ENCODE measurements around the gene AOC1. TPM values are rescaled to one million over a fixed set of nuclear protein-coding genes. Genes with fewer than 3 reads are reported as not detected.

The AOC1 gene
- total and polyA plus RNA-seq, 2 donors: 1.3 to 3.5 TPM

- Histone ChIP-seq H3K27me3 (ENCODE audit: control insufficient read depth in 2 of 2, insufficient read depth in 1 of 2, low read length in 1 of 2) (peaks cover 0 to 2% of the 10 kb centered on the region in 2 donors), H3K9me3 (ENCODE audit: control insufficient read depth in 2 of 2, insufficient read depth in 1 of 2, low read length in 1 of 2) (peaks cover 0 to 3% of the 10 kb centered on the region in 2 donors), H3K4me3 (ENCODE audit: low read length in 2 of 2) (no peak overlapping the region), H3K36me3 (ENCODE audit: control insufficient read depth in 2 of 2, insufficient read depth in 2 of 2, low read length in 1 of 2) (no peaks in the 10 kb centered on the region), H3K4me1 (ENCODE audit: control insufficient read depth in 2 of 2, insufficient read depth in 2 of 2, low read length in 2 of 2) (no peaks in the 10 kb centered on the region), H3K27ac (ENCODE audit: low read depth in 1 of 2, low read length in 1 of 2) (no peak overlapping the region)
- WGBS: 93% methylated on average over 7 of the region's 7 CpGs
- DNase-seq (ENCODE audit: low read depth in 6 of 9, low spot score in 9 of 9): no peak
Observed at GRCh38 chr7:150814328-150815001, 37.9 kb upstream of the AOC1 start.

GRCh38 chr7:150818971-150819370 lies 33.3 kb upstream of the AOC1 start:
- H3K36me3 ChIP-seq (ENCODE audit: control insufficient read depth in 2 of 2, insufficient read depth in 2 of 2, low read length in 1 of 2): no peaks in the 10 kb centered on the region
- WGBS: 99% methylated on average over 2 of the region's 2 CpGs

GRCh38 chr7:150820148-150820547 lies 32.2 kb upstream of the AOC1 start:
- H3K9me3 ChIP-seq (ENCODE audit: control insufficient read depth in 2 of 2, insufficient read depth in 1 of 2, low read length in 1 of 2): peaks cover 0 to 6% of the 10 kb centered on the region in 2 donors
- H3K36me3 ChIP-seq (ENCODE audit: control insufficient read depth in 2 of 2, insufficient read depth in 2 of 2, low read length in 1 of 2): no peaks in the 10 kb centered on the region
- WGBS: 88% methylated on average over 5 of the region's 5 CpGs
- H3K27me3 ChIP-seq (ENCODE audit: control insufficient read depth in 2 of 2, insufficient read depth in 1 of 2, low read length in 1 of 2): peaks cover 0 to 10% of the 10 kb centered on the region in 2 donors
- DNase-seq (ENCODE audit: low read depth in 6 of 9, low spot score in 9 of 9): no peak
- no peaks in the 10 kb centered on the region for H3K4me1 ChIP-seq (ENCODE audit: control insufficient read depth in 2 of 2, insufficient read depth in 2 of 2, low read length in 2 of 2)
- no peak overlapping the region for H3K4me3 ChIP-seq (ENCODE audit: low read length in 2 of 2)
- H3K27ac ChIP-seq (ENCODE audit: low read depth in 1 of 2, low read length in 1 of 2): no peak overlapping the region

More at GRCh38 chr7:150818971-150819370, 33.3 kb upstream of the AOC1 start:
- DNase-seq (ENCODE audit: low read depth in 6 of 9, low spot score in 9 of 9): no peak
- H3K27ac ChIP-seq (ENCODE audit: low read depth in 1 of 2, low read length in 1 of 2): no peak overlapping the region
- H3K9me3 ChIP-seq (ENCODE audit: control insufficient read depth in 2 of 2, insufficient read depth in 1 of 2, low read length in 1 of 2): peaks cover 0 to 6% of the 10 kb centered on the region in 2 donors
- peaks cover 0 to 10% of the 10 kb centered on the region in 2 donors for H3K27me3 ChIP-seq (ENCODE audit: control insufficient read depth in 2 of 2, insufficient read depth in 1 of 2, low read length in 1 of 2)
- H3K4me1 ChIP-seq (ENCODE audit: control insufficient read depth in 2 of 2, insufficient read depth in 2 of 2, low read length in 2 of 2): no peaks in the 10 kb centered on the region
- no peak overlapping the region for H3K4me3 ChIP-seq (ENCODE audit: low read length in 2 of 2)

- no peak for DNase-seq (ENCODE audit: low read depth in 6 of 9, low spot score in 9 of 9)
- WGBS: 96% methylated on average over 7 of the region's 7 CpGs
- H3K27me3 ChIP-seq (ENCODE audit: control insufficient read depth in 2 of 2, insufficient read depth in 1 of 2, low read length in 1 of 2): peaks cover 0 to 10% of the 10 kb centered on the region in 2 donors
- no peaks in the 10 kb centered on the region for H3K36me3 ChIP-seq (ENCODE audit: control insufficient read depth in 2 of 2, insufficient read depth in 2 of 2, low read length in 1 of 2)
- H3K9me3 ChIP-seq (ENCODE audit: control insufficient read depth in 2 of 2, insufficient read depth in 1 of 2, low read length in 1 of 2): peaks cover 0 to 6% of the 10 kb centered on the region in 2 donors
- no peak overlapping the region for H3K4me3 ChIP-seq (ENCODE audit: low read length in 2 of 2)
- no peak overlapping the region for H3K27ac ChIP-seq (ENCODE audit: low read depth in 1 of 2, low read length in 1 of 2)
- H3K4me1 ChIP-seq (ENCODE audit: control insufficient read depth in 2 of 2, insufficient read depth in 2 of 2, low read length in 2 of 2): no peaks in the 10 kb centered on the region
Observed at GRCh38 chr7:150820578-150821198, 31.6 kb upstream of the AOC1 start.

- Histone ChIP-seq H3K9me3 (ENCODE audit: control insufficient read depth in 2 of 2, insufficient read depth in 1 of 2, low read length in 1 of 2) (peaks cover 0 to 4% of the 10 kb centered on the region in 2 donors), H3K4me3 (ENCODE audit: low read length in 2 of 2) (no peak overlapping the region), H3K27me3 (ENCODE audit: control insufficient read depth in 2 of 2, insufficient read depth in 1 of 2, low read length in 1 of 2) (peaks cover 0 to 15% of the 10 kb centered on the region in 2 donors), H3K4me1 (ENCODE audit: control insufficient read depth in 2 of 2, insufficient read depth in 2 of 2, low read length in 2 of 2) (no peaks in the 10 kb centered on the region), H3K27ac (ENCODE audit: low read depth in 1 of 2, low read length in 1 of 2) (no peak overlapping the region), H3K36me3 (ENCODE audit: control insufficient read depth in 2 of 2, insufficient read depth in 2 of 2, low read length in 1 of 2) (no peaks in the 10 kb centered on the region)
- 93% methylated on average over 8 of the region's 8 CpGs for WGBS
- DNase-seq (ENCODE audit: low read depth in 6 of 9, low spot score in 9 of 9): no peak
Observed at GRCh38 chr7:150823043-150823442, 29.3 kb upstream of the AOC1 start.

- H3K4me1 ChIP-seq (ENCODE audit: control insufficient read depth in 2 of 2, insufficient read depth in 2 of 2, low read length in 2 of 2): no peaks in the 10 kb centered on the region
- H3K9me3 ChIP-seq (ENCODE audit: control insufficient read depth in 2 of 2, insufficient read depth in 1 of 2, low read length in 1 of 2): peaks cover 0 to 4% of the 10 kb centered on the region in 2 donors
- no peak for DNase-seq (ENCODE audit: low read depth in 6 of 9, low spot score in 9 of 9)
- 95% methylated on average over 10 of the region's 10 CpGs for WGBS
- H3K36me3 ChIP-seq (ENCODE audit: control insufficient read depth in 2 of 2, insufficient read depth in 2 of 2, low read length in 1 of 2): no peaks in the 10 kb centered on the region
- peaks cover 0 to 15% of the 10 kb centered on the region in 2 donors for H3K27me3 ChIP-seq (ENCODE audit: control insufficient read depth in 2 of 2, insufficient read depth in 1 of 2, low read length in 1 of 2)
- H3K27ac ChIP-seq (ENCODE audit: low read depth in 1 of 2, low read length in 1 of 2): no peak overlapping the region
- no peak overlapping the region for H3K4me3 ChIP-seq (ENCODE audit: low read length in 2 of 2)
Observed at GRCh38 chr7:150823484-150824126, 28.7 kb upstream of the AOC1 start.

- H3K9me3 ChIP-seq (ENCODE audit: control insufficient read depth in 2 of 2, insufficient read depth in 1 of 2, low read length in 1 of 2): peaks cover 0 to 4% of the 10 kb centered on the region in 2 donors
- H3K27me3 ChIP-seq (ENCODE audit: control insufficient read depth in 2 of 2, insufficient read depth in 1 of 2, low read length in 1 of 2): peaks cover 0 to 15% of the 10 kb centered on the region in 2 donors
- H3K27ac ChIP-seq (ENCODE audit: low read depth in 1 of 2, low read length in 1 of 2): no peak overlapping the region
- WGBS: 93% methylated on average over 20 of the region's 20 CpGs
- no peaks in the 10 kb centered on the region for H3K36me3 ChIP-seq (ENCODE audit: control insufficient read depth in 2 of 2, insufficient read depth in 2 of 2, low read length in 1 of 2)
- no peak for DNase-seq (ENCODE audit: low read depth in 6 of 9, low spot score in 9 of 9)
- no peak overlapping the region for H3K4me3 ChIP-seq (ENCODE audit: low read length in 2 of 2)
- H3K4me1 ChIP-seq (ENCODE audit: control insufficient read depth in 2 of 2, insufficient read depth in 2 of 2, low read length in 2 of 2): no peaks in the 10 kb centered on the region
Observed at GRCh38 chr7:150824379-150825177, 27.7 kb upstream of the AOC1 start.

- Histone ChIP-seq H3K27me3 (ENCODE audit: control insufficient read depth in 2 of 2, insufficient read depth in 1 of 2, low read length in 1 of 2) (peaks cover 0 to 9% of the 10 kb centered on the region in 2 donors), H3K36me3 (ENCODE audit: control insufficient read depth in 2 of 2, insufficient read depth in 2 of 2, low read length in 1 of 2) (no peaks in the 10 kb centered on the region), H3K4me1 (ENCODE audit: control insufficient read depth in 2 of 2, insufficient read depth in 2 of 2, low read length in 2 of 2) (no peaks in the 10 kb centered on the region), H3K27ac (ENCODE audit: low read depth in 1 of 2, low read length in 1 of 2) (no peak overlapping the region), H3K4me3 (ENCODE audit: low read length in 2 of 2) (no peak overlapping the region), H3K9me3 (ENCODE audit: control insufficient read depth in 2 of 2, insufficient read depth in 1 of 2, low read length in 1 of 2) (peaks cover 0 to under 1% of the 10 kb centered on the region in 2 donors)
- DNase-seq (ENCODE audit: low read depth in 6 of 9, low spot score in 9 of 9): no peak
- WGBS: 89% methylated on average over 6 of the region's 6 CpGs
Observed at GRCh38 chr7:150826061-150826849, 26.1 kb upstream of the AOC1 start.
